Measurements from ENCODE around the gene RBM10.

The RBM10 gene

DNA sequence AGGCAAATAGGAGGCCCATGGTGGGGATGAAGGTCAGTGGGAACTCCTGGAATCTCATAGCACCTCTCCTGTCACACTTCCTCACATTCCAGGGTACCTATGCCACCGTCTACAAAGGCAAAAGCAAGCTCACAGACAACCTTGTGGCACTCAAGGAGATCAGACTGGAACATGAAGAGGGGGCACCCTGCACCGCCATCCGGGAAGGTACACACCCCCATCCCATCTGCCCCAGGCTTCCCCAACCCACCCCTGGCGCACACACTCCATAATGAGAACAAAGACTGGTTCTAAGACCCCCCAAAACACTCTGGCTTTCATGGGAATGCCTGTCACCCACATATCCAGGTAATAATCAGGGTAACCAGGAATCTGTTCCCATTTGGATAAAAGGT lies 79.9 kb downstream of the RBM10 start:
- H3F3A ChIP-seq (ENCODE audit: control insufficient read depth, insufficient read depth) = no peaks in the 10 kb centered on the region
- H3K9me2 ChIP-seq (replicated peaks; ENCODE audit: control insufficient read depth, low read length) = no peaks in the 10 kb centered on the region
- no peak for TF ChIP-seq EZH2phosphoT487 (IDR thresholded peaks at IDR 0.05; ENCODE audit: borderline replicate concordance, low read length)
- TF ChIP-seq, protein P1, sequence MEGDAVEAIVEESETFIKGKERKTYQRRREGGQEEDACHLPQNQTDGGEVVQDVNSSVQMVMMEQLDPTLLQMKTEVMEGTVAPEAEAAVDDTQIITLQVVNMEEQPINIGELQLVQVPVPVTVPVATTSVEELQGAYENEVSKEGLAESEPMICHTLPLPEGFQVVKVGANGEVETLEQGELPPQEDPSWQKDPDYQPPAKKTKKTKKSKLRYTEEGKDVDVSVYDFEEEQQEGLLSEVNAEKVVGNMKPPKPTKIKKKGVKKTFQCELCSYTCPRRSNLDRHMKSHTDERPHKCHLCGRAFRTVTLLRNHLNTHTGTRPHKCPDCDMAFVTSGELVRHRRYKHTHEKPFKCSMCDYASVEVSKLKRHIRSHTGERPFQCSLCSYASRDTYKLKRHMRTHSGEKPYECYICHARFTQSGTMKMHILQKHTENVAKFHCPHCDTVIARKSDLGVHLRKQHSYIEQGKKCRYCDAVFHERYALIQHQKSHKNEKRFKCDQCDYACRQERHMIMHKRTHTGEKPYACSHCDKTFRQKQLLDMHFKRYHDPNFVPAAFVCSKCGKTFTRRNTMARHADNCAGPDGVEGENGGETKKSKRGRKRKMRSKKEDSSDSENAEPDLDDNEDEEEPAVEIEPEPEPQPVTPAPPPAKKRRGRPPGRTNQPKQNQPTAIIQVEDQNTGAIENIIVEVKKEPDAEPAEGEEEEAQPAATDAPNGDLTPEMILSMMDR (IDR thresholded peaks at IDR 0.05; ENCODE audit: low read depth, low read length, poor library complexity, severe bottlenecking) = no peak
- no peak overlapping the region for H3K4me2 ChIP-seq (ENCODE audit: low read length)
- H3K36me3 ChIP-seq (ENCODE audit: control insufficient read depth, low read length) = peaks cover 82% of the 10 kb centered on the region
- peaks cover 9% of the 10 kb centered on the region for H4K20me1 ChIP-seq (ENCODE audit: control insufficient read depth, insufficient read depth, low read depth, low read length)
- H3K27me3 ChIP-seq (ENCODE audit: control insufficient read depth, low read length) = no peaks in the 10 kb centered on the region
- H3K79me2 ChIP-seq (ENCODE audit: control insufficient read depth, low read length) = peaks cover 31% of the 10 kb centered on the region
- H3K9me3 ChIP-seq (ENCODE audit: control insufficient read depth, insufficient read depth, low read length) = no peaks in the 10 kb centered on the region
- H3K4me1 ChIP-seq (ENCODE audit: control insufficient read depth, low read length) = peaks cover 10% of the 10 kb centered on the region
- H3K4me3 ChIP-seq (ENCODE audit: low read length) = no peak overlapping the region
- H3K27ac ChIP-seq (ENCODE audit: low read depth, low read length) = no peak overlapping the region

DNA sequence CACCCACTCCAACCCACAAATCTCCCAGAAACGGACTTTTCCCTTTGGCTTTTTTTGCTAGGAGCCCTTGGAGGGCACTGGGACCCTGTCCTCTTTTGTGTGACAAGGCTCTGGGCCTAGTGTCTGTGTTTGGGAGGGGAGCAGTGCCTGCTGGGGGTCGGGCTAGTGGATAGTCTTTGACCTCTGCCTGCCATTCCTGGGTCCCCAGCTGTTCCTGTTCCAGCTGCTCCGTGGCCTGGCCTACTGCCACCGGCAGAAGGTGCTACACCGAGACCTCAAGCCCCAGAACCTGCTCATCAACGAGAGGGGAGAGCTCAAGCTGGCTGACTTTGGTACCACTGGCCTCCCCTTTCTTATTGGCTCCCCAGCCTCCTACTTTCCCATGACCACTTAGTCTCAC lies 81.0 kb downstream of the RBM10 start:
- no peak overlapping the region for H3K27ac ChIP-seq (ENCODE audit: low read depth, low read length)
- H3K27me3 ChIP-seq (ENCODE audit: control insufficient read depth, low read length) = no peaks in the 10 kb centered on the region
- no peak for TF ChIP-seq EZH2phosphoT487 (IDR thresholded peaks at IDR 0.05; ENCODE audit: borderline replicate concordance, low read length)
- TF ChIP-seq, protein P1 (IDR thresholded peaks at IDR 0.05; ENCODE audit: low read depth, low read length, poor library complexity, severe bottlenecking) = no peak
- no peaks in the 10 kb centered on the region for H3K9me2 ChIP-seq (replicated peaks; ENCODE audit: control insufficient read depth, low read length)
- no peaks in the 10 kb centered on the region for H4K20me1 ChIP-seq (ENCODE audit: control insufficient read depth, insufficient read depth, low read depth, low read length)
- H3K36me3 ChIP-seq (ENCODE audit: control insufficient read depth, low read length) = peaks cover 73% of the 10 kb centered on the region
- no peak overlapping the region for H3K4me2 ChIP-seq (ENCODE audit: low read length)
- H3K9me3 ChIP-seq (ENCODE audit: control insufficient read depth, insufficient read depth, low read length) = no peaks in the 10 kb centered on the region
- H3F3A ChIP-seq (ENCODE audit: control insufficient read depth, insufficient read depth) = no peaks in the 10 kb centered on the region
- peaks cover 19% of the 10 kb centered on the region for H3K79me2 ChIP-seq (ENCODE audit: control insufficient read depth, low read length)
- H3K4me1 ChIP-seq (ENCODE audit: control insufficient read depth, low read length) = no peaks in the 10 kb centered on the region
- H3K4me3 ChIP-seq (ENCODE audit: low read length) = no peak overlapping the region

DNA sequence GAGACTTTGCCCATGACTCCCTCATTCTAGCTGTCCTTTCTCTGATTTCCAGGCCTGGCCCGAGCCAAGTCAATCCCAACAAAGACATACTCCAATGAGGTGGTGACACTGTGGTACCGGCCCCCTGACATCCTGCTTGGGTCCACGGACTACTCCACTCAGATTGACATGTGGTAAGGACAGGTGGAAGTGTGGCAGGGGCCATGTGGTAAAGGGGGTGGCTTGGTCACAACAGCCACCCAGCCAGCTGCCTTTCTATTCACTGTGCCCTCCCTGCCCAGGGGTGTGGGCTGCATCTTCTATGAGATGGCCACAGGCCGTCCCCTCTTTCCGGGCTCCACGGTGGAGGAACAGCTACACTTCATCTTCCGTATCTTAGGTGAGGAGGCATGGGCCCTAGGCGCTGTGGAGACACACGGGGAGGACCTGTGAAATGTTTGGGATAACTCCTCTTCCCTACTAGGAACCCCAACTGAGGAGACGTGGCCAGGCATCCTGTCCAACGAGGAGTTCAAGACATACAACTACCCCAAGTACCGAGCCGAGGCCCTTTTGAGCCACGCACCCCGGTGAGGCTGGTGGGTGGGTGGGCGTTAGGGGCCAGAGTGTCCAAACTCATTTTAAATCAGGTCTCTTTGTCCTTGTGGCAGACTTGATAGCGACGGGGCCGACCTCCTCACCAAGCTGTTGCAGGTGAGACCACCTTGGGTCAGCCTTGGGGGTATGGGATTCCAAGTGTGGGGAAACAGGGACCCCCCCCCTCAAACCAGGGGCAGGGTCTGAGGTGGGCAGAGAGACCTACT lies 81.7 kb downstream of the RBM10 start:
- no peak overlapping the region for H3K4me2 ChIP-seq (ENCODE audit: low read length)
- no peak overlapping the region for H3K4me3 ChIP-seq (ENCODE audit: low read length)
- no peaks in the 10 kb centered on the region for H3F3A ChIP-seq (ENCODE audit: control insufficient read depth, insufficient read depth)
- H3K27me3 ChIP-seq (ENCODE audit: control insufficient read depth, low read length) = no peaks in the 10 kb centered on the region
- peaks cover 13% of the 10 kb centered on the region for H3K79me2 ChIP-seq (ENCODE audit: control insufficient read depth, low read length)
- H4K20me1 ChIP-seq (ENCODE audit: control insufficient read depth, insufficient read depth, low read depth, low read length) = no peaks in the 10 kb centered on the region
- H3K4me1 ChIP-seq (ENCODE audit: control insufficient read depth, low read length) = peaks cover 2% of the 10 kb centered on the region; the same call in 1 of the 2 replicates
- peaks cover 67% of the 10 kb centered on the region for H3K36me3 ChIP-seq (ENCODE audit: control insufficient read depth, low read length)
- H3K9me3 ChIP-seq (ENCODE audit: control insufficient read depth, insufficient read depth, low read length) = no peaks in the 10 kb centered on the region
- no peaks in the 10 kb centered on the region for H3K9me2 ChIP-seq (replicated peaks; ENCODE audit: control insufficient read depth, low read length)
- no peak overlapping the region for H3K27ac ChIP-seq (ENCODE audit: low read depth, low read length)
- TF ChIP-seq, protein P1 (IDR thresholded peaks at IDR 0.05; ENCODE audit: low read depth, low read length, poor library complexity, severe bottlenecking) = no peak
- no peak for TF ChIP-seq EZH2phosphoT487 (IDR thresholded peaks at IDR 0.05; ENCODE audit: borderline replicate concordance, low read length)
